ENCODE results near the gene MAP7.

- no peak for TF ChIP-seq CTCF (IDR thresholded peaks at IDR 0.05)
- no peak for TF ChIP-seq POLR2A (IDR thresholded peaks at IDR 0.05)
Observed at GRCh38 chr6:136405420-136406029, 144.7 kb downstream of the MAP7 start.
